ENCODE measurements around the gene CEND1.

Gene CEND1

DNA sequence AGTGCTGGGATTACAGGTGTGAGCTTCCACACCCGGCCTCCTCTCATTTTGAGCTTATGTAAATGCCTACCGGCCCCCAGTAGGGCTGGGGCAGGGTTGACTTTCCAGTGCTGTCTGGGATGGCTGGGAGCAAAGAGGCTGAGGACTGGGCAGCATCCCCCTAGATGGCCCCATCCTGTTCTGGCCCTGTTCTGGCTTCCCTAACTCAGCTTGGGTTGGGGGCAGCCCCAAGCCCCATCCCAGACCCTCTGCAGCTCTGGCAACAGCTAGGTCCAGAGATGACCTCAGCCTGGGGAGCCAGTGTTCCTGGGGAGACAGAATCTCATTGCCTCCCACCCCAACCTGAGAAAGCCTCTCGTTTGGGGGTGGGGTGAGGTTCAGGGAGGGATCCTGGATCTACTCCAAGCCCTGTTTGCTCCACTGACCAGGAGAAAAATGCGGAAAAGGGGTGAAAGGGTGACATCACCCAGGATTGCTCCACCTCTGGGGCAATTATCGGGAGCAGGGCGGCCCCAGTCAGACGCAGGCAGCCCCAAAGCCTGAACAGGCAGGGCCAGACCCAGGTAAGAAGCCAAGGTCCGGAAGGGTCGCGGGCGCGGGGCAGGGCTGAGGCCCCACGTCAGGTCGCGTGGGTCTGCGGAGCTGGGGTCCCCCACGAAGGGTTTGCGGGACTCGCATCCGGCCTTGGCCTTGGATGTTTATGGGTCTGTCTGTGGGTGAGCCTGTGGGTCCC lies 28.7 kb upstream of the CEND1 start, which contains the start of gene PNPLA2:
TSS of gene PNPLA2 (plus strand) at position 519 of the 733 bp plus-strand sequence. CDS start 805 bp downstream, outside the sequence.
- no peaks in the 10 kb centered on the region for H3K9me3 Mint-ChIP-seq
- peaks cover 3% of the 10 kb centered on the region for H3K27me3 Mint-ChIP-seq (ENCODE audit: low read depth, poor library complexity)
- H3K4me1 Mint-ChIP-seq, result peaks cover 9% of the 10 kb centered on the region
- TF ChIP-seq, protein P1, sequence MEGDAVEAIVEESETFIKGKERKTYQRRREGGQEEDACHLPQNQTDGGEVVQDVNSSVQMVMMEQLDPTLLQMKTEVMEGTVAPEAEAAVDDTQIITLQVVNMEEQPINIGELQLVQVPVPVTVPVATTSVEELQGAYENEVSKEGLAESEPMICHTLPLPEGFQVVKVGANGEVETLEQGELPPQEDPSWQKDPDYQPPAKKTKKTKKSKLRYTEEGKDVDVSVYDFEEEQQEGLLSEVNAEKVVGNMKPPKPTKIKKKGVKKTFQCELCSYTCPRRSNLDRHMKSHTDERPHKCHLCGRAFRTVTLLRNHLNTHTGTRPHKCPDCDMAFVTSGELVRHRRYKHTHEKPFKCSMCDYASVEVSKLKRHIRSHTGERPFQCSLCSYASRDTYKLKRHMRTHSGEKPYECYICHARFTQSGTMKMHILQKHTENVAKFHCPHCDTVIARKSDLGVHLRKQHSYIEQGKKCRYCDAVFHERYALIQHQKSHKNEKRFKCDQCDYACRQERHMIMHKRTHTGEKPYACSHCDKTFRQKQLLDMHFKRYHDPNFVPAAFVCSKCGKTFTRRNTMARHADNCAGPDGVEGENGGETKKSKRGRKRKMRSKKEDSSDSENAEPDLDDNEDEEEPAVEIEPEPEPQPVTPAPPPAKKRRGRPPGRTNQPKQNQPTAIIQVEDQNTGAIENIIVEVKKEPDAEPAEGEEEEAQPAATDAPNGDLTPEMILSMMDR (IDR thresholded peaks at IDR 0.05), result no peak
- peak within 1 kb of the TSS; percentile 76 for H3K27ac Mint-ChIP-seq
- H3K36me3 Mint-ChIP-seq (ENCODE audit: low read depth), result peaks cover 11% of the 10 kb centered on the region
- H3K4me3 Mint-ChIP-seq, result peak within 1 kb of the TSS; percentile 84
- no peak for DNase-seq

DNA sequence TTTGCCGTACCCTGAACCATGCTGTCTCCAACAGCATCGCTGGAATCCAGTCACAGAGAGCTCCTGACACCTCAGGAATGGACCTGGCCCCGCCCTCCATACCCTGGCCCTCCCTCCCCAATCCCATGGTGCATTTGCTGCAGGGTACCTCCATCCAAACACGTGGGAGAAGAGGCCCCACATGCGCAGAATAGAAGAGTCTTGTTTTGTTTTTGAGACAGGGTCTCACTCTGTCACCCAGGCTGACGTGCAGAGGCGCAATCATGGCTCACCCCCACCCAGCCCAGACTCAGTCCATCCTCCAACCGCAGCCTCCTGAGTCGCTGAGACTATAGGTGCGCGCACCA lies 26.5 kb upstream of the CEND1 start:
- H3K9me3 Mint-ChIP-seq, result no peaks in the 10 kb centered on the region
- DNase-seq, result no peak
- TF ChIP-seq, protein P1 (IDR thresholded peaks at IDR 0.05), result no peak
- peaks cover 12% of the 10 kb centered on the region for H3K4me1 Mint-ChIP-seq
- peaks cover 21% of the 10 kb centered on the region for H3K36me3 Mint-ChIP-seq (ENCODE audit: low read depth)
- H3K27me3 Mint-ChIP-seq (ENCODE audit: low read depth, poor library complexity), result peaks cover 3% of the 10 kb centered on the region
- no peak overlapping the region for H3K4me3 Mint-ChIP-seq
- H3K27ac Mint-ChIP-seq, result no peak overlapping the region

DNA sequence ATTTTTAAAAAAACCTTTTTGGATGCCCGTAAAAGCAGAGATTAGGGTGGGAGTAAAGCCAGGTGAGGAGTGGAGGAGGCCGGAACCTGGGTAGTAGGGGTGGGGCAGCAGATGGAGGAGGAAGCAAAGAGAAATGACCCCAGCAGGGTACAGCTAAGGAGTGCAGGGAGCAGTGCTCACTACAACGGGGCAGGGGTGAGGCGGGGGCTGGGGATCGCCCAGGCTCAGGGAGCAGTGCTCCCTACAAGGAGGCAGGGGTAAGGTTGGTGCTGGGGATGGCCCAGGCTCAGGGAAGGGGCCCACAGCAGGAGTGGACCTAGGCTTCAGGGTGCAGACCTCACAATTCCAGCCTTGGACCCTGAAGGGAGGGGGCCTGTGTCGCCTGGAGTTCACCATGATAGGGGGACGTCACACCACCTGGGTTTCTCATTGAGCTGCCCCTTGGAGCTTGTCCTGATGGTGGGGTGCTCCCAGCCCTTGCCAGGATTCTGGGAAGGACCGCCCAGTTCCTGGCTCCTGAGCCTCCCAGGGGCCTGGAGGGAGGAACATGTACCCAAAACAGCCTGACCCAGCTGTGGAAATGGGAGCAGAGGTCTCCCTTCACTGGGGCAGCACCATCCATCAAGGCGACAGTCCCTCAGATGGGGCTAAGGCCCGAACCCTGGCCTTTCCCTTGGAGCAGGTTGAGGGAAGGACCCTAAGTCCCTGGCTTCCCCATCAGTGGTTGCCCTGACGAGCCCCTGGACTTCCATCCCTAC lies 26.0 kb upstream of the CEND1 start:
- Mint-ChIP-seq H3K4me1 (peaks cover 15% of the 10 kb centered on the region), H3K27me3 (ENCODE audit: low read depth, poor library complexity) (peaks cover 3% of the 10 kb centered on the region), H3K27ac (no peak overlapping the region), H3K4me3 (no peak overlapping the region), H3K36me3 (ENCODE audit: low read depth) (peaks cover 27% of the 10 kb centered on the region), H3K9me3 (no peaks in the 10 kb centered on the region)
- no peak for DNase-seq
- TF ChIP-seq, protein P1 (IDR thresholded peaks at IDR 0.05), result no peak

DNA sequence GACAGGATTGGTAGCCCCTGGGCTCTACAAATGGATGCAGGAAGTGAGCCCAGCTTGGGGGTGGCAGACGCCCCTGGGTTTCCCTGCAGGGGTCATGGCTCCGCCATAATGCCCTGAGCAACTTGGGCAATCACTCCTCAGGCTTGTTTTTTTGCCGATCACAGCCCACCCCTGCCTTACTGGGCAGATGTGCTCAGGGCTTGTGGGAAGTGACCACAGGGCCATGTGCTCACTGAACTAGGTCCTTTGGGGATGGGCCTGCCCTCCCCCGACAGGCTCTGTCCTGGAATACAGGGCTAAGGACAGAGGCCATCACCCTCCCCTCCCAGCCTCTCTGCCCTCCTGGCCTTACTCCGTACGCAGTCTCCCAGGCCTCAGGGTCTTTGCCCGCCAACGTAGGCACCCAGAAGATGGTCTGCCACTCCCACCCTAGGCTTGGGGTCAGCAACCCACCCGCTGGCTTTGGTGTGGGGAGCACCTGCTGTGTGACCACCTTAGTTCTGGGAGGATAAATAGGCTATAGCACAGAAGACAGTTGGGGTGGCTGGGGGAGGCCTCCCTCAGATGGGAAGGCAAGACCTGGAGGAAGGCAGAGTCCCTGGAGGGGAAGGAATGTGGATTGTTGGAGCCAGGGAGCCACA lies 23.7 kb upstream of the CEND1 start:
- Mint-ChIP-seq H3K4me1 (peaks cover 25% of the 10 kb centered on the region), H3K36me3 (ENCODE audit: low read depth) (peaks cover 28% of the 10 kb centered on the region), H3K27ac (no peak overlapping the region), H3K9me3 (no peaks in the 10 kb centered on the region), H3K4me3 (no peak overlapping the region), H3K27me3 (ENCODE audit: low read depth, poor library complexity) (peaks cover 3% of the 10 kb centered on the region)
- DNase-seq, result no peak
- TF ChIP-seq, protein P1 (IDR thresholded peaks at IDR 0.05), result no peak

DNA sequence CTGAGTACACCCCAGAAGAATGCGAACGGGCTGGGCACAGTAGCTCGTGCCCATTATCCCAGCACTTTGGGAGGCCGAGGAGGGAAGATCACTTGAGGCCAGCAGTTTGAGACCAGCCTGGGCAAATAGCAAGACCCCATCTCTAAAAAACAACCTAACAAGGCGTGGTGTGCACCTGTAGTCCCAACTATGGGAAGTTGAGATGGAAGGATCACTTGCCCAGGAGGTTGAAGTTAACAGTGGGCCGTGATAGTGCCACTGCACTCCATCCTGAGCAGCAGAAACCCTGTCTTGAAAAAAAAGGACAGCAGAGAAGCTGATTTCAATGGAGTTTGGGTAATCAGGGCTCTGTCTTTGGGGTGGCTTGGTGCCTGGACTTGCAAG lies 23.2 kb upstream of the CEND1 start:
- TF ChIP-seq, protein P1 (IDR thresholded peaks at IDR 0.05), result no peak
- H3K27ac Mint-ChIP-seq, result no peak overlapping the region
- H3K27me3 Mint-ChIP-seq (ENCODE audit: low read depth, poor library complexity), result no peaks in the 10 kb centered on the region
- no peak overlapping the region for H3K4me3 Mint-ChIP-seq
- peaks cover 28% of the 10 kb centered on the region for H3K36me3 Mint-ChIP-seq (ENCODE audit: low read depth)
- H3K4me1 Mint-ChIP-seq, result peaks cover 26% of the 10 kb centered on the region
- DNase-seq, result no peak
- H3K9me3 Mint-ChIP-seq, result no peaks in the 10 kb centered on the region

All from nephron progenitor cell (in vitro differentiated cells).